DMS114 treated with DMSO at 0.1 percent for 48 hours (cell line): ENCODE results near the gene RNF166.

Experiments used
- DNase-seq: peaks from one replicate; lab custom pipeline; 2025; ENCODE audit not compliant: unreplicated experiment; lab: John Stamatoyannopoulos, UW

RNF166 gene

GRCh38 chr16:88723911-88724310 lies 17.7 kb upstream of the RNF166 start:
- DNase-seq = no peak

- no peak for DNase-seq
Measured at GRCh38 chr16:88723507-88723887, 17.3 kb upstream of the RNF166 start.

- DNase-seq = no peak
Measured at GRCh38 chr16:88722784-88723506, 16.7 kb upstream of the RNF166 start.

GRCh38 chr16:88721815-88722755 lies 15.9 kb upstream of the RNF166 start:
- no peak for DNase-seq

GRCh38 chr16:88721236-88721635 lies 15.0 kb upstream of the RNF166 start:
- no peak for DNase-seq

GRCh38 chr16:88720396-88720970 lies 14.3 kb upstream of the RNF166 start:
- DNase-seq = no peak

GRCh38 chr16:88719933-88720296 lies 13.7 kb upstream of the RNF166 start:
- no peak for DNase-seq

GRCh38 chr16:88719267-88719932 lies 13.2 kb upstream of the RNF166 start:
- no peak for DNase-seq

GRCh38 chr16:88718178-88718577 lies 12.0 kb upstream of the RNF166 start:
- DNase-seq = no peak

- DNase-seq = no peak
Measured at GRCh38 chr16:88716601-88717001, 10.4 kb upstream of the RNF166 start.

GRCh38 chr16:88716201-88716600 lies 10.0 kb upstream of the RNF166 start:
- no peak for DNase-seq

- DNase-seq = no peak
Measured at GRCh38 chr16:88715312-88716190, 9.3 kb upstream of the RNF166 start.

- DNase-seq = no peak
Measured at GRCh38 chr16:88714420-88715302, 8.5 kb upstream of the RNF166 start.

GRCh38 chr16:88713568-88714419 lies 7.6 kb upstream of the RNF166 start:
- no peak for DNase-seq

- no peak for DNase-seq
Measured at GRCh38 chr16:88713054-88713453, 6.8 kb upstream of the RNF166 start.

- no peak for DNase-seq
Measured at GRCh38 chr16:88712362-88712979, 6.3 kb upstream of the RNF166 start.

- DNase-seq = no peak
Measured at GRCh38 chr16:88711750-88712340, 5.6 kb upstream of the RNF166 start.

GRCh38 chr16:88710556-88710955 lies 4.3 kb upstream of the RNF166 start:
- no peak for DNase-seq
